DMS 273 (cell line): ENCODE measurements around the gene LYZ.
A peak's percentile ranks its signal among the peaks of the same experiment; 100 is the strongest.

Source experiments
- DNase-seq: peaks from one replicate; lab custom pipeline; 2025; ENCODE audit not compliant: unreplicated experiment; lab: John Stamatoyannopoulos, UW

The LYZ gene

GRCh38 chr12:69338120-69338859 lies 9.9 kb upstream of the LYZ start:
- DNase-seq = no peak

DNA sequence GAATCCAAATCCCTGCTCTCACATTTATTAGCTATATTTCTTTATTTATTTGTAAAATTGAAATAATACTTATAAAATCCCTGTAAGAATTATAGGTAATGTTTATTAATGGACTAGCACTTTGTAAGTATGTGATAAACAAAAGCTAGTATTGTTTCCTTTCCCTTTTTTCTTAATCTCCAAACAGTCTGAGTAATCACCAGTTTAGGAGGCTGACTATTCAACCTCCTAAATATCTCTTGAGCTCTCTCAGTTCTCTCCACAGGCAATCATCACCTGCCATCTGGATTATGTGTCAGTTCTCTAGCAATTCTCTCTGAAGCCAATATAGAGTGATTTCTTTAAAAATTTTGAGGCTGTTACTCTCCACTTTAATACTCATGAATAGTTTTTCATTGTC lies 9.2 kb upstream of the LYZ start:
- DNase-seq = no peak

GRCh38 chr12:69339999-69340398 lies 8.2 kb upstream of the LYZ start:
- DNase-seq = no peak

GRCh38 chr12:69341328-69341727 lies 6.9 kb upstream of the LYZ start:
- DNase-seq = no peak

DNA sequence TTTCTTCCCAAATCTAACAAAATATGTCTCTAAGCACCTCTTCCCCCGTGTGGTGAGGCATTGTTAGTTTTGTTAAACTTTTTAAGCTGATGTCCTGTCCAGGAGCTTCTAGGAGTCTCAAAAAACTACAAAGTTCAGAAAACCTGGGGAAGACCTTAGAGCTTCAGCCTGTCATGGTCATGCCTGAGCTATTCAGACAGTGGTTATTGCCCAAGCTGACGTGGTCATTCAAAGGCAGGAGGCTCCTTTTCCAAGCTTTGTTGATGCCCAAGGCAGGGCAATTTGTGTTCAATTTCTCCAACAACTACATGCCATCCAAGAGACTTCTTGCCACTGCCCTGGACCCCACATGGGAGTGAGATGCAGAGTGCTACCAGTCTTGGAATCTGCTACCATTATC lies 5.8 kb upstream of the LYZ start:
- no peak for DNase-seq

DNA sequence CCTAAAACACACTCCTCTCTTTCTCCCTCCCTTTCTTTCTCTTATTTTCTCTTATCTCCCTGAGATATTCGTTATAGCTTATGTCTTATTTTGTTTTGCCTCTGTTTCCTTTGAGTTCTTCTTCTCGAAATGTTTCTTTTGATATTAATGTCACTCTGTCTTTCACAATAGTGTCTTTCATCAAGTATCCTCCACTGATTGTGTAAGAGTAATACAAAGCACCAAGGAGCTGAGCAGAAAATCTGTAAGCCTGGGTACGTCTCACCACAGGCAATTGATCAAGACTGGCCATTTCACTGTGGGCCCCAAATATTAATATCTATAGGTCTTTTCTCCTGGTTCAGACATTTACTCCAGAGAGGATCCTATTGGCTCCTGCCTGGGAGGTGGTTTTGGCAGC lies 4.8 kb upstream of the LYZ start:
- no peak for DNase-seq

- no peak for DNase-seq
Measured at GRCh38 chr12:69343885-69344612, 4.1 kb upstream of the LYZ start.

- DNase-seq = no peak
Measured at GRCh38 chr12:69345077-69345476, 3.1 kb upstream of the LYZ start.

- DNase-seq = no peak
Measured at GRCh38 chr12:69345742-69346141, 2.4 kb upstream of the LYZ start.

DNA sequence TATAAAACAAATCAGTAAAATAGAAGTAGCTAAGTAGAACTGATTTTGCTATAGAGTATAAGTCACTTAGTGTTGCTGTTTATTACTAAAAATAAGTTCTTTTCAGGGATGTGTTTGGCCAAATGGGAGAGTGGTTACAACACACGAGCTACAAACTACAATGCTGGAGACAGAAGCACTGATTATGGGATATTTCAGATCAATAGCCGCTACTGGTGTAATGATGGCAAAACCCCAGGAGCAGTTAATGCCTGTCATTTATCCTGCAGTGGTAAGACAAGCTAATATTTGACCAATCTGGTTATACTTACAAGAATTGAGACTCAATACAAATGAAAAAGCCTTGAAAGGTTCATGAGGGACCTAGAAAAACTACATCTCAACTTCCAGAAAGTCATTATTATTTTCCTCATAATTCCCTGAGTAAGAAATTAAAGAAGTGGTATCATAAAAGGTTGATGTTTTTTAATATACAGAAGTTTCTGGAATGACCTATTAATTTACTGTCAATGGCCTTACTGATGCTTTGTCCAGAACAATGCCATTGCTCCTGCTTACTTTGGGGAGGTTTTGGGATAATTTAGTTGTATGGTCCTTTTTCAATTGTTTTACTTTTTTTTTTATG lies 1.9 kb downstream of the LYZ start:
- no peak for DNase-seq

DNA sequence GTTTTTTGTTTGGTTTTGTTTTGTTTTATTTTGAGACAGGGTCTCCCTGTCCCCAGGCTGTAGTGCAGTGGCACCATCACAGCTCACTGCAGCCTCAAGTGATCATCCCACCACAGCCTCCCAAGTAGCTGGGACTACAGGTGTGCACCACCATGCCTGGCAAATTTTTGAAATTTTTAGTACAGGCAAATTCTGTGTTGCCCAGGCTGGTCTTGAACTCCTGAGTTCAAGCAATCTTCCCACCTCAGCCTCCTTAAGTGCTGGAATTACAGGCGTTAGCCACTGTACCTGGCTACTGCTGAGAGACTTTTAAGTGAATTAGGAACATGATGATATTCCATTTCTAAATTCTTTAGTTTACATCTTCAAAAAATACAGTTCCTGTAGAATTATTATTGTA lies 2.6 kb downstream of the LYZ start:
- no peak for DNase-seq

DNA sequence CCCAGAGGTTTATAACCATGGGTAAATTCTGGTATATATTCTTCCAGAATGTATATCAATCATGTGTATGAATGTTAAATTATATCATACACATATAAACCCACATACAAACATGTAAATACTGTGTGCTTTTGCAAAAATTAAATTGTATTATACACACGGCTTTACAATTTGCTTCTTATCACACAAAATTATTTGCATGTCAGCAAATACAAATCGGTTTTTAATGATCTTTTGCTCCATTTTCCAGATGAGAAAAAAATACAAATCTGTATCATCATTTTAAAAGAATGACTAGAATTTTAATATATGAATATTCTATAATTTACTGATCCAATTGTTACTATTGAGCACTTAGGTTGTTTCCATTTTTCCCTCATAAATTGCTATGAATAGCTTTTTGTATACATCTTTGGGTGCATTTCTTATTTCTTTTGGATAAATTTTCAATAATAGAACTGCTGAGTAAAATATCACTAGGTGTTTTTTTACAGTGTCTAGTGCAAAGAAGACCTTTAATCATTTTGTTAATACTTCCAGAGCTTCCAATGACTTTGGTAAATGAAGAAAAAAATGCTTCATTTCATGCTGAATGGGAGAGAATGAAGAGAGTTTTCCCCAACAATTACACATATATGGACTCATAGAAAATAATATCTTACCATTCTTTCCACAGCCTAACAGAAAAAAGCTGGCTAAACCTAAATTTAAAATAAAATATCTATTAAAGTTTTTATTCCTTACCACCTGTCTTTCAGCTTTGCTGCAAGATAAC lies 3.5 kb downstream of the LYZ start:
- no peak for DNase-seq

GRCh38 chr12:69352904-69353303 lies 4.7 kb downstream of the LYZ start:
- DNase-seq = no peak

- no peak for DNase-seq
Measured at GRCh38 chr12:69354172-69354555, 6.0 kb downstream of the LYZ start.

- no peak for DNase-seq
Measured at GRCh38 chr12:69354556-69355187, 6.5 kb downstream of the LYZ start.

DNA sequence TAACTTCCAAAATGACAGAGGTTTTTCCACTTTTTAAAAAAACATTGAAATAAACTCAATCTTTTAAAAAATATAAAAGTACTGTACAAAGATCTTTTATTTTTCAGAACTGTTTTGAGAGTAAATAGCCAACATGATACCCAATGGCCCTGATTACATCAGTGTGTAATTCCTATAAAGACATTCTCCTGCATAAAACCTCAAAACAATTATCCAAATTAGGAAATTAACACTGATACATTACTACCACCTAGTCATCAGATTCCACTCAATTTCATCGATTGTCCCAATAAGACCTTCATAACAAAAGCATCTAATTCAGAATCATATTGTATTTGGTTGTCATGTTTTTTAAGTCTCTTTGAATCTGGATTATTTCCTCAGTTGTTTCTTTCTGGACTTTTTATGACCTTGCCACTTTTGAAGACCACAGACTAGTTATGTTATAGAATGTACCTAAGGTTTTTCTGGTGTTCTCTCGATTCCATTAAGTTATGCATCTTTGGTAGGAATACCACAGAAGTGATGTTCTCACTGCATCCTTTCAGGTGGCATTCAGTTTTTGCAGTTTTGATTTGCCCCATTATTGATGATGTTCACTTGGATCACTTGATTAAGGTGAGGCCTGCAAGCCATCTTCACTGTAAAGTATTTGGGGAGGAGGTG lies 7.3 kb downstream of the LYZ start:
- no peak for DNase-seq

GRCh38 chr12:69359531-69360347 lies 11.6 kb downstream of the LYZ start, which contains the start of gene YEATS4:
YEATS4 (plus strand) TSS chr12:69359743; CDS start chr12:69359973, 230 bp downstream.
- peak; percentile 95 for DNase-seq

- DNase-seq = no peak
Measured at GRCh38 chr12:69360348-69360672, 12.1 kb downstream of the LYZ start.

GRCh38 chr12:69366796-69367195 lies 18.6 kb downstream of the LYZ start:
- DNase-seq = no peak

DNA sequence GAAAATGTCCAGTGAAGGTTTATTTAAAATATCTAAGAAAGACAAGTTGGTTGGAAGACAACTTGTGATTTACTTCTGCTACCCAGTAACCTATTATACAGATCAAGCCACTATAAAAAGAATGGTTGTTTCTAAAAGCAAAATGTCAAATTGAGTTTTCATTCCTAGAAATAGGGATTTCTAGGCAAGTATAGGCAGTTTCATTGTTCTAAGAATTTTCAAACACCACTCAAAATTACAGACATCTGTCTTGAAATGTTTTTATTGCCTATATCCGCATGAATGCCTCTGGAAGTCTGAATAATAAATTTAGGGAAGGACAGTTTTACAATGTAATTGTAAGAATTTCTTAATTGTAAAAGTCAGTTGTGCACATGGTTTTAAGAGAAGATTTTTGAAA lies 20.0 kb downstream of the LYZ start:
- DNase-seq = no peak
